ENCODE results near the gene FOXP1. TPM values are rescaled to one million over a fixed set of nuclear protein-coding genes. Genes with fewer than 3 reads are reported as not detected.

The FOXP1 gene
- total and polyA plus RNA-seq, 8 donors = 12.3 to 215 (median 117) TPM

DNA sequence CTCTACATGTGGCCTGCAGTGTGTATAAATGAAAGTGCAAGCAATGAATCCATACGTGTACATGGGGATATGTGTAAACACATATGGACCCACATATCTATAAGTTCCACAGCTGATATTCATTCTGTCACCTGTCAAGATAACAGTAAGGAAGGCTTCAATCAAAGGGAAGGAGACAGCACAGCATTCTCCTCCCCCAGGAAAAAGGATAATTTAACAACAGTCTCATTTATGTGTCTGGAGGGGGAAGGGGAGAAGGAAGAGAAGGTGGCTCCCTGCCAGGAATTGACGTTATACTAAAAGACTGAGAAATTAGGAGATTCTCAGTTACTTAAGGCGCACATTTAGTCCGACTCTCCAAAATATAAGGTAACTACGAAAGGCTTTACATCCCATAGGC is 345.9 kb downstream of the FOXP1 start:
- H3K4me1 ChIP-seq = peaks cover 0 to 38% (median 14%) of the 10 kb centered on the region in 4 donors
- WGBS, 5 donors = 68 to 80% (median 73%) methylated on average over 5 of the region's 5 CpGs
- H3K27ac ChIP-seq = peak overlapping the region in 1 of 5 donors; percentile 6
- peaks cover 0 to 4% (median 0%) of the 10 kb centered on the region in 4 donors for H3K36me3 ChIP-seq
- no peak for DNase-seq
- intact Hi-C loops (cut with DNase I; ENCODE audit: low total_unique reads) = no loop called here
- no peaks in the 10 kb centered on the region for H3K9me3 ChIP-seq
- H3K27me3 ChIP-seq = no peaks in the 10 kb centered on the region
- H3K4me3 ChIP-seq = no peak overlapping the region
- TF ChIP-seq POLR2AphosphoS5 (IDR thresholded peaks at IDR 0.05) = no peak
- TF ChIP-seq, protein P1, sequence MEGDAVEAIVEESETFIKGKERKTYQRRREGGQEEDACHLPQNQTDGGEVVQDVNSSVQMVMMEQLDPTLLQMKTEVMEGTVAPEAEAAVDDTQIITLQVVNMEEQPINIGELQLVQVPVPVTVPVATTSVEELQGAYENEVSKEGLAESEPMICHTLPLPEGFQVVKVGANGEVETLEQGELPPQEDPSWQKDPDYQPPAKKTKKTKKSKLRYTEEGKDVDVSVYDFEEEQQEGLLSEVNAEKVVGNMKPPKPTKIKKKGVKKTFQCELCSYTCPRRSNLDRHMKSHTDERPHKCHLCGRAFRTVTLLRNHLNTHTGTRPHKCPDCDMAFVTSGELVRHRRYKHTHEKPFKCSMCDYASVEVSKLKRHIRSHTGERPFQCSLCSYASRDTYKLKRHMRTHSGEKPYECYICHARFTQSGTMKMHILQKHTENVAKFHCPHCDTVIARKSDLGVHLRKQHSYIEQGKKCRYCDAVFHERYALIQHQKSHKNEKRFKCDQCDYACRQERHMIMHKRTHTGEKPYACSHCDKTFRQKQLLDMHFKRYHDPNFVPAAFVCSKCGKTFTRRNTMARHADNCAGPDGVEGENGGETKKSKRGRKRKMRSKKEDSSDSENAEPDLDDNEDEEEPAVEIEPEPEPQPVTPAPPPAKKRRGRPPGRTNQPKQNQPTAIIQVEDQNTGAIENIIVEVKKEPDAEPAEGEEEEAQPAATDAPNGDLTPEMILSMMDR (IDR thresholded peaks at IDR 0.05) = no peak
- TF ChIP-seq EP300 (IDR thresholded peaks at IDR 0.05) = no peak
- no peak for TF ChIP-seq POLR2A (IDR thresholded peaks at IDR 0.05)

DNA sequence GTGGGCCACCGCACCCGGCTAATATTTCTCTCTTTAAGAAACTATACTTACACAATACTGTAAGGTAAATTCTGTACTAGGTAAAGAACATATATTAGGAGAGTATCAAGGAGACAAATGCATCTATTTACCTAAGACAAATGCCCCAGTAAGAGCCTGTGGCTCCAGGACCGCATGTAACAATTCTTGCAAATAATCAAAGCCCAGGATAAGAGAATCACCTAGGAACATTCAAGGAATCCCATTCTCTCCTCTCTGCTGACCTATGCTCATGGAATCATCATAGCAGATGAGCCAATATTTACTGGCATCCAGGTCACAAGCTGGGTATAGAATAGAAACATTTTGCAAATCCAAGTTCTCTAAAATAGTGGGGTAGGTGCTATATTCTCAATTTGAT is 347.7 kb downstream of the FOXP1 start:
- 84 to 100% (median 96%) methylated on average over 3 of the region's 3 CpGs for WGBS, 5 donors
- no peak for DNase-seq
- Histone ChIP-seq H3K36me3 (peaks cover 0 to 4% (median 0%) of the 10 kb centered on the region in 4 donors), H3K27me3 (no peaks in the 10 kb centered on the region), H3K27ac (no peak overlapping the region), H3K4me1 (peaks cover 0 to 28% (median 10%) of the 10 kb centered on the region in 4 donors), H3K9me3 (no peaks in the 10 kb centered on the region), H3K4me3 (no peak overlapping the region)
- intact Hi-C loops (cut with DNase I; ENCODE audit: low total_unique reads) = no loop called here
- TF ChIP-seq POLR2A (IDR thresholded peaks at IDR 0.05) (no peak), POLR2AphosphoS5 (IDR thresholded peaks at IDR 0.05) (no peak), EP300 (IDR thresholded peaks at IDR 0.05) (no peak)
- TF ChIP-seq, protein P1 (IDR thresholded peaks at IDR 0.05) = no peak

DNA sequence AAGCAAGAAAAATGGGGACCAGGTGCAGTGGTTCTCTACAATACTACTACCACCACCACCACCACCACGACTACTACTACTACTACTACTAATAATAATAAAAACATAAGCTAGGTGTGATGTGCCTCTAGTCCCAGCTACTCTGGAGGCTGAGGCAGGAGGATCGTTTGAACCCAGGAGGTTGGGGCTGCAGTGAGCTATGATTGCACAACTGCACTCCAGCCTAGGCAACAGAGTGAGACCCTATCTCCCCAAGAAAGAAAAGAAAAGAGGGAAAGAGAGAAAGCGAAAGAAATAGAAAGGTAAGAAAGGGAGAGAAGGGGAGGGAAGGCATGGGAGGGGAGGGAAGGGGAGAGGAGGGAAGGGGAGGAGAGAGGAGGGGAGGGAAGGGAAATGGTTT is 350.6 kb downstream of the FOXP1 start:
- TF ChIP-seq POLR2AphosphoS5 (IDR thresholded peaks at IDR 0.05) (no peak), POLR2A (IDR thresholded peaks at IDR 0.05) (no peak), EP300 (IDR thresholded peaks at IDR 0.05) (no peak)
- TF ChIP-seq, protein P1 (IDR thresholded peaks at IDR 0.05) = no peak
- Histone ChIP-seq H3K27ac (no peak overlapping the region), H3K27me3 (no peaks in the 10 kb centered on the region), H3K4me3 (no peak overlapping the region), H3K9me3 (no peaks in the 10 kb centered on the region), H3K4me1 (peaks cover 0 to 24% (median 8%) of the 10 kb centered on the region in 4 donors), H3K36me3 (peaks cover 0 to 4% (median 0%) of the 10 kb centered on the region in 4 donors)
- 89 to 95% (median 93%) methylated on average over 3 of the region's 3 CpGs for WGBS, 5 donors
- DNase-seq = no peak
- intact Hi-C loops (cut with DNase I; ENCODE audit: low total_unique reads) = no loop called here

DNA sequence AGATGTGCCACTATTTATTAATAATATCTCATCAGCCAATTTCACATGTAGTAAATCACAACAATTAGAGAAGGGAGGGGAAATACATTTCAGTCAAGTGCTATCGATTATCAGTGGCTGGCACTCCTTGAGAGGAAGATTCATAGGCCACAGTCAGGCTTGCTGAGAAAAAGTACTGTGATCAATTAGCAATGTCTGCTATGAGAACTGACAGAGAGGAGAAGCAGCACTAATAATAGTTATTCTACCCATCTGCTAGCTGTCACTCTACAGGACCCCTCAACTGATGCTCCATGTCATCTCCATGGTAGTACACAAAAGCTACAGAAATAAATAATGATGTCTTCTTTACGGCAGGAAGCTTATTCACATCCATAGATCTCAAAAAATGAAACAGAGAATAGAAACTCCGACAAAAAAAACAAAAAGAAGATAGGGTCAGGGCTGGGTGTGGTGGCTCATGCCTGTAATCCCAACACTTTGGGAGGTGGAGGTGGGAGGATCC is 351.3 kb downstream of the FOXP1 start:
- Histone ChIP-seq H3K4me3 (no peak overlapping the region), H3K36me3 (peaks cover 0 to 4% (median 0%) of the 10 kb centered on the region in 4 donors), H3K4me1 (peaks cover 0 to 19% (median 3%) of the 10 kb centered on the region in 4 donors), H3K9me3 (no peaks in the 10 kb centered on the region), H3K27ac (no peak overlapping the region), H3K27me3 (no peaks in the 10 kb centered on the region)
- 64 to 88% (median 76%) methylated on average over 3 of the region's 3 CpGs for WGBS, 5 donors
- intact Hi-C loops (cut with DNase I; ENCODE audit: low total_unique reads) = no loop called here
- TF ChIP-seq POLR2A (IDR thresholded peaks at IDR 0.05) (no peak), POLR2AphosphoS5 (IDR thresholded peaks at IDR 0.05) (no peak), EP300 (IDR thresholded peaks at IDR 0.05) (no peak)
- TF ChIP-seq, protein P1 (IDR thresholded peaks at IDR 0.05) = no peak
- no peak for DNase-seq
